Stimulated activated CD4-positive, alpha-beta T cell treated with anti-CD3 and anti-CD28 coated beads, Interleukin-1b, Interleukin-23, amount 100 ng/mL, for 24 hours (primary cell): Measurements from ENCODE around the gene EIF5.

Source experiments
- DNase-seq, 4 experiments: peaks; one replicate each; pipeline ENCODE4 v3.0.0-alpha.2; 2020; ENCODE audit warnings: low read depth in 4 of 4, low spot score in 1 of 4

EIF5 gene

GRCh38 chr14:103308717-103309616 is 25.1 kb upstream of the EIF5 start:
- no peak for DNase-seq

DNA sequence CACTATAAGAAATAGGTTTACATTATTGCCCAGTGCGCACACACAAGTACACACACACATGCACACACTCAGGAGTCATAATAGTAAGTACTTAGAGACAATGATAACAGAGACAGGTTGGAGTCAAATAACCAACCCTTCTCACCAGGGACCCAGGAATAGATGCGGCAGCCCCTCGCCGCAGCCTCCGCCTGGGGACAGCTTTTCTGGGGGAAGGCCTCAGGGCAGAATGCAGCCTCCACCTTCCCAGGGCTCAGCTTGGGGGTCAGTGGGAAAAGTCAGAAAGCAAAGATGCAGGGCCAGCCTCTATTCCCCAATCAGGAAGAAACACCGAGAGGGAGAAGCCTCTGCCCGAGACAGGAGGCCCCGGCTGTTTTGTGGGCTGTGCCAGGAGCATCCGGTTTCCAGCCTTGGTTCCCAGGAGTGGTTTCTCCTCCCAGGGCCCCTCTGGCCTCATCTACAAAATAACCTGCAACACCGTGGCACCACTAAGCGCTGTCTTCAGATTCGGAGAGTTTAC is 23.4 kb upstream of the EIF5 start:
- no peak for DNase-seq

GRCh38 chr14:103311171-103311997 is 22.7 kb upstream of the EIF5 start:
- no peak for DNase-seq

DNA sequence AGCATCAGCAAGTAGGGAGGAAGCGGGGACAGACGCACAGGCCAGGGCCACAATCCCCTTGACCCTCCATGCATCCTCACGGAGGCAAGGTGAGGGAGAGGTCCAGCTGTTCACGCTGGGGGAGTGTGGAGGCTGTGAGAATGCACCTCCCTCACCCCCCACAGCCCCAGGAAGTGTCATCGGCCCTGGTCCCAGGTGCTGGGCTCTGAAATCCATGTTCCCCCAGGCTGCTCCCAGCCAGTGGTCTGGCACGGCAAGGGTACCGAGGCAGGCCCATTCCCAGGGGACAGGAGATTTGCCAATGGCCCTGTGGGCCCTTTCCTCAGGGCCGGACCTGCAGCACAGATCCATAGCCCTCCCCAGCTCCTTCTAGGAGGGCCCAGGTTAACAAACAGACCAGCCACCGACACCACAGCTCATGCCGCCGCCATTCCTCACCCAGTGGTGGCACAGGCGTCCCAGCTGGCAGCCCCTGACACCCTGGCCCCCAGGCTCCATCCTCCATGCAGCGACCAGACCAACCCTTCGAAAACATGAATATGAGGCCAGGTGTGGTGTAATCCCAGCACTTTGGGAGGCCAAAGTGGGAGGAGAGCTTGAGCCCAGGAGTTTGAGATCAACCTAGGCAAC is 21.9 kb upstream of the EIF5 start:
- DNase-seq, result no peak

DNA sequence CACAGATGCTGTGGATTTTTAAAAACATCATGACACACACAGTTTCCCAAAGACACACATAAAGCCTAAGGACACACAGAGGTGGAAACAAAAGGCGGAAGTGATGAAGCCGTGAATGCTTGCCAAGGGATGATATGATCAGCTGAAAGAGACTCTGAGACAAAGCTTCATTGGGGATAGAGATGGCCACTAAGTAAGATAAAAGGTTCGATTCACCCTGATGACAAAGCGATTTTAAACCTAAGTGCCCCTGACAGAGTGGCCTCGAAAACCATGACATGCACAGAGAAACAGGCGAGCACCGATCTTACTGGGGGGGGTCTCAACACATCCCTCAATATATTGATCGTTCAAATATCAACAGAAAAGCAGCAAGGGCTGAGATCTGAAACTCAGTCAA is 20.3 kb upstream of the EIF5 start:
- no peak for DNase-seq

GRCh38 chr14:103314496-103315277 is 19.4 kb upstream of the EIF5 start:
- DNase-seq, result no peak

DNA sequence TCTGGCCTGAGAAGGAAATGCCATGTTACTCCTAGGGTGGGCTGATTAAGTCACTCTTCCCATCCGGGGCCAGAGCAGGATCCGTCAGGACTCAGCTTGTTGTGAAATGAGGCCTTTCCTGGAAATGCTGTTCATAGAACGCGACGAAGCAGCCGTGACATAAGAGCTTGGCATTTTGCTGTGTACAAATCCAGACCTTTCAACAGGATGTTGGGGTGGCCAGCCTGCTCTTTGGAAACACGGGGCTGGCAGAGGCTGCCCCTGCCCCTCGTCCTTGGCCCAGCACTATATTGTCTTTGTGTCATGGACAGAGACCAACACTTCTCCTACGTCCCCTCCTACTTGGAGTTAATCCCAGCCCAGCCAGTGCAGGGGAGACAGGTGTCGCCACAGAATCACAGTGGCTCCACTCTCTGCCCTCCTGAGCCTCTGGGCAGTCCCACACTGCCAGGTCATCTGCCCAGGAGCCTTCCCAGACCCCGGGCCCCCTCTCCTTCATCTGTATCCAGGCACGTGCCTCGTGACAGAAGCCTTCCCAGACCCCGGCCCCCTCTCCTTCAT is 18.6 kb upstream of the EIF5 start:
- no peak for DNase-seq

GRCh38 chr14:103315941-103316340 is 18.1 kb upstream of the EIF5 start:
- no peak for DNase-seq

GRCh38 chr14:103316721-103317121 is 17.3 kb upstream of the EIF5 start:
- no peak for DNase-seq

- no peak for DNase-seq
Measured at GRCh38 chr14:103317251-103317650, 16.8 kb upstream of the EIF5 start.

GRCh38 chr14:103317976-103318580 is 16.0 kb upstream of the EIF5 start:
- no peak for DNase-seq

- no peak for DNase-seq
Measured at GRCh38 chr14:103318750-103319419, 15.2 kb upstream of the EIF5 start.

DNA sequence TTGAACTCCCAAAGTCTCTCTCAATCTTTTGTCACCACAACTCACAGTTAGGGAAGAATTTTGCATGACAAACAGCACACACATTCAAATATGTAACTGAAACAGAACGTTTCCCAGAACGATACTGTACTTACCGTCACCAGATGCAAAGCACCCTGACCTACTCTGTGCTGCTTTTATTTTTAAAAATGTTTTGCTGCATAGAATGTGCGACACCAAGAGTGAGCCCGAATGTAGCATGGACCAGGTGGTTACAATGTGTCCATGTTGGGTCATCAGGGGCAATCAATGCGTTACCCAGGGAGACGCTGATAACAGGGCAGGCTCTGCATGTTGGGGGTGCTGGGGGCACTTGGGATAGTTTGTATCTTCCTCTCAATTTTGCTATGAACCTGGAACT is 14.6 kb upstream of the EIF5 start:
- no peak for DNase-seq

GRCh38 chr14:103326078-103326477 is 8.0 kb upstream of the EIF5 start:
- no peak for DNase-seq

DNA sequence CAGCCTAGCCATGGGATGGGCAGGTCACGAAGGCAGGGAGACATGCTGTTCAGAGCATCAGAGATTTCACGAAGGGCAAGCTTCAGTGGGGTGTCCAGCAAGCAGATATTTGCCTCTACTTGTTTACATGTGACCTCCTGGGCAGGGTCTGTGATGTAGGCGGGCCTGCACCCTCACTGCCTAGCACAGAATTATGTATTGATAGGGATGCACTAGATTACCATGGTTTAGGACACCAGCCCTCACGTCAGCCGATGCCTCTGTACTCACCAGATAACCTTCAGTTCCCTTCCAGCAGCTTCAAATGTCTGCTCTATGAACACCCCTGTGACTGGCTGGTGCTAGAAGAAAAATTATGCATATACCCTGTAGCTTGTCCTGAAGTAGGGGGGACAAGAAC is 5.1 kb upstream of the EIF5 start:
- DNase-seq, result no peak

DNA sequence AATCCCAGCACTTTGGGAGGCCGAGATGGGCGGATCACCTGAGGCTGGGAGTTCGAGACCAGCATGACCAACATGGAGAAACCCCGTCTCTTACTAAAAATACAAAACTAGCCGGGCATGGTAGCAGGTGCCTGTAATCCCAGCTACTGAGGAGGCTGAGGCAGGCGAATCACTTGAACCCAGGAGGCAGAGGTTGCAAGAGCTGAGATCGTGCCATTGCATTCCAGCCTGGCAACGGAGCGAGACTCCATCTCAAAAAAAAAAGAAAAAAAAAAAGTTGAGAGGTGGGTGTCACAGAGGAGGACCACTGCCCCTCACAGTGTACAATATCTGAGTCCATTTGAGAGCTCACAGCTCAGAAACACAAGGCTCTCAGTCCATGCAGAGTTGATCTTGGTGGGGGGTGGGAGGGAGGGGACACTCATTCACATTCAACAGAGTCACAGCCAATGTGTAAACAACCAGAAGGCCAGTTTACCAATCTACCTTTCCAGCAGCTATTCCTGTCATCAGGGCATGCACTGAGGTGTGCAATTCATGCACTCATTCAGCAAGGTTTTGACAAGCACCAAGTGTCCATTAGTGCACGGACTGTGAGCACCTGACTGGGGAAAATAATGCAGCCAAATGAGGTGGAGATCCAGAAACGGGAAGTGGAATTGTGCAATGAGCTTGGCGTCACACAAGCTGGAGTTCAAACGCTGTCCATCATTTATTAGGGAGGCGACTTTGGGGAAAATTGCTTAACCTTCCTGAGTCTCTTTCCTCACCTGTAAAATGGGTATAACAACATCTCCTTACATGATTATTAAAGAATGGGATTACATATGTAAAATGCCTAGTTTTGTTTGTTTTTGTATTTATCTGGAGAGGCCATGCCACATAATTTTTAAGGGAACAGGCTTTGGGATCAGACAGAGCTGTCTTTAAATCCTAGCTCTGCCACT is 4.4 kb upstream of the EIF5 start:
- DNase-seq, result no peak

GRCh38 chr14:103330536-103330935 is 3.5 kb upstream of the EIF5 start:
- DNase-seq, result no peak

- no peak for DNase-seq
Measured at GRCh38 chr14:103332143-103332919, 1.7 kb upstream of the EIF5 start.
